ENCODE results near the gene UTY. TPM values are rescaled to one million over a fixed set of nuclear protein-coding genes. Genes with fewer than 3 reads are reported as not detected.

Gene UTY
- total and polyA plus RNA-seq, 9 of the 15 experiments (the other 6 are each of a cell fraction or from before 2014, with no cell fraction given), result 0.09 TPM; not detected in 8

GRCh38 chrY:13398876-13399275, 81.0 kb downstream of the UTY start:
- Histone ChIP-seq H4K20me1 (replicated peaks; ENCODE audit: control insufficient read depth, insufficient read depth, low read length) (no peaks in the 10 kb centered on the region), H3K4me1 (replicated peaks in 1 of 2; ENCODE audit: control insufficient read depth in 2 of 2, insufficient read depth in 2 of 2, low read length in 2 of 2) (no peaks in the 10 kb centered on the region), H3K4me3 (no peak overlapping the region), H3K27me3 (ENCODE audit: control insufficient read depth in 2 of 2, insufficient read depth in 2 of 2, low read length in 2 of 2) (no peaks in the 10 kb centered on the region), H3K4me2 (ENCODE audit: insufficient read depth, low read length) (no peak overlapping the region), H3K9me3 (replicated peaks; ENCODE audit: control insufficient read depth, insufficient read depth, low read depth, low read length) (no peaks in the 10 kb centered on the region), H3K9ac (ENCODE audit: insufficient read depth in 1 of 2, low read depth in 2 of 2, low read length in 2 of 2) (no peak overlapping the region), H3K9me1 (ENCODE audit: control insufficient read depth, insufficient read depth, low read length) (no peaks in the 10 kb centered on the region), H3K36me3 (ENCODE audit: control insufficient read depth, insufficient read depth, low read length) (no peaks in the 10 kb centered on the region), H3K79me2 (ENCODE audit: control insufficient read depth, insufficient read depth, low read length) (no peaks in the 10 kb centered on the region), H3K27ac (ENCODE audit: extremely low read depth, low read depth, low read length) (no peak overlapping the region), H2AFZ (ENCODE audit: low read depth, low read length) (no peak overlapping the region)
- ChIA-PET CTCF (ENCODE audit: low intra/inter-chr PET ratio) (no interaction called here), POLR2A (no interaction called here)
- DNase-seq (ENCODE audit: extremely low read depth in 1 of 4, low spot score in 3 of 4), result no peak
- BruUV-seq (replicated peaks), result no TSS peak
- no CpG with 5 or more reads among the region's 2 CpGs for WGBS (ENCODE audit: insufficient coverage, low coverage, missing lambda C conversion rate)
- TF ChIP-seq MEIS2 (IDR thresholded peaks at IDR 0.05; ENCODE audit: partially characterized antibody) (no peak), NFIX (CRISPR knock-in tag; IDR thresholded peaks at IDR 0.05; ENCODE audit: low read depth) (no peak), CBFB (CRISPR knock-in tag; IDR thresholded peaks at IDR 0.05) (no peak), KDM5B (IDR thresholded peaks at IDR 0.05; ENCODE audit: insufficient replicate concordance, low read depth, low read length) (no peak), TCF7 (IDR thresholded peaks at IDR 0.05; ENCODE audit: borderline replicate concordance) (no peak), XRCC5 (IDR thresholded peaks at IDR 0.05; ENCODE audit: low read depth, low read length) (no peak), ADNP (tag; IDR thresholded peaks at IDR 0.05) (no peak), NBN (IDR thresholded peaks at IDR 0.05; ENCODE audit: low read depth) (no peak), SMARCB1 (IDR thresholded peaks at IDR 0.05; ENCODE audit: insufficient read length, low read depth) (no peak), FOXK2 (conservative IDR thresholded peaks at IDR 0.05 in 1 of 2, IDR thresholded peaks at IDR 0.05 in 1 of 2; ENCODE audit: low read depth in 2 of 2) (no peak)
- TF ChIP-seq, protein P1, sequence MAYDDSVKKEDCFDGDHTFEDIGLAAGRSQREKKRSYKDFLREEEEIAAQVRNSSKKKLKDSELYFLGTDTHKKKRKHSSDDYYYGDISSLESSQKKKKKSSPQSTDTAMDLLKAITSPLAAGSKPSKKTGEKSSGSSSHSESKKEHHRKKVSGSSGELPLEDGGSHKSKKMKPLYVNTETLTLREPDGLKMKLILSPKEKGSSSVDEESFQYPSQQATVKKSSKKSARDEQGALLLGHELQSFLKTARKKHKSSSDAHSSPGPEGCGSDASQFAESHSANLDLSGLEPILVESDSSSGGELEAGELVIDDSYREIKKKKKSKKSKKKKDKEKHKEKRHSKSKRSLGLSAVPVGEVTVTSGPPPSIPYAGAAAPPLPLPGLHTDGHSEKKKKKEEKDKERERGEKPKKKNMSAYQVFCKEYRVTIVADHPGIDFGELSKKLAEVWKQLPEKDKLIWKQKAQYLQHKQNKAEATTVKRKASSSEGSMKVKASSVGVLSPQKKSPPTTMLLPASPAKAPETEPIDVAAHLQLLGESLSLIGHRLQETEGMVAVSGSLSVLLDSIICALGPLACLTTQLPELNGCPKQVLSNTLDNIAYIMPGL (CRISPR knock-in tag; IDR thresholded peaks at IDR 0.05), result no peak
- no peak for ATAC-seq
- in situ Hi-C loops (cut with MboI) (no loop called here), intact Hi-C loops (cut with micrococcal nuclease) (no loop called here)
- no peak for FAIRE-seq
